Measurements from ENCODE around the gene SAMSN1.

DNA sequence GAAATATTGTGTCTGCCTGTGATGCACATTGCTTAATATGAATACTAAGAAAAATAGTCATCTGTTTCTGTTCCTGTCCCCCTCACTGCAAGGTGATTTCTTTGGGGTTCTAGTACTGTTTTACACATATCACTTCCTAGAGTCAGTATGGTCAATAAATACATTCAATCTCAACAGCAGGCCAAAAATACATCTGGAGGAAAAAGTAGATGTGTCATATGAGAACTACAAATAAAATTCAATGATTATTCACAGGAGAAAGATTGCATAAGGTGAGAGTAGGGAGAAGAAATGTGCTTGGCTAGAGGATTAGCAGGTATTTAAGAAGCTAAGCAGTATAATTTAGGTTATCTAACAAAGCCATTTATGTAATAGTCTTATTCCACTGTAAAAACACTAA is 45.3 kb upstream of the SAMSN1 start:
- TF ChIP-seq, protein P1, sequence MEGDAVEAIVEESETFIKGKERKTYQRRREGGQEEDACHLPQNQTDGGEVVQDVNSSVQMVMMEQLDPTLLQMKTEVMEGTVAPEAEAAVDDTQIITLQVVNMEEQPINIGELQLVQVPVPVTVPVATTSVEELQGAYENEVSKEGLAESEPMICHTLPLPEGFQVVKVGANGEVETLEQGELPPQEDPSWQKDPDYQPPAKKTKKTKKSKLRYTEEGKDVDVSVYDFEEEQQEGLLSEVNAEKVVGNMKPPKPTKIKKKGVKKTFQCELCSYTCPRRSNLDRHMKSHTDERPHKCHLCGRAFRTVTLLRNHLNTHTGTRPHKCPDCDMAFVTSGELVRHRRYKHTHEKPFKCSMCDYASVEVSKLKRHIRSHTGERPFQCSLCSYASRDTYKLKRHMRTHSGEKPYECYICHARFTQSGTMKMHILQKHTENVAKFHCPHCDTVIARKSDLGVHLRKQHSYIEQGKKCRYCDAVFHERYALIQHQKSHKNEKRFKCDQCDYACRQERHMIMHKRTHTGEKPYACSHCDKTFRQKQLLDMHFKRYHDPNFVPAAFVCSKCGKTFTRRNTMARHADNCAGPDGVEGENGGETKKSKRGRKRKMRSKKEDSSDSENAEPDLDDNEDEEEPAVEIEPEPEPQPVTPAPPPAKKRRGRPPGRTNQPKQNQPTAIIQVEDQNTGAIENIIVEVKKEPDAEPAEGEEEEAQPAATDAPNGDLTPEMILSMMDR (IDR thresholded peaks at IDR 0.05; ENCODE audit: poor library complexity) = no peak
- TF ChIP-seq EZH2 (IDR thresholded peaks at IDR 0.05; ENCODE audit: borderline replicate concordance) (no peak), EZH2phosphoT487 (IDR thresholded peaks at IDR 0.05; ENCODE audit: low read depth, severe bottlenecking, unreplicated experiment) (no peak)
